Measurements from ENCODE around the gene PLPP3. TPM values are rescaled to one million over a fixed set of nuclear protein-coding genes. Genes with fewer than 3 reads are reported as not detected.
A peak's percentile ranks its signal among the peaks of the same experiment; 100 is the strongest.

Gene PLPP3
- total and polyA plus RNA-seq, 2 of the 8 experiments (the other 6 are each of a cell fraction or from before 2014, with no cell fraction given) = 33.2 to 42.0 TPM

DNA sequence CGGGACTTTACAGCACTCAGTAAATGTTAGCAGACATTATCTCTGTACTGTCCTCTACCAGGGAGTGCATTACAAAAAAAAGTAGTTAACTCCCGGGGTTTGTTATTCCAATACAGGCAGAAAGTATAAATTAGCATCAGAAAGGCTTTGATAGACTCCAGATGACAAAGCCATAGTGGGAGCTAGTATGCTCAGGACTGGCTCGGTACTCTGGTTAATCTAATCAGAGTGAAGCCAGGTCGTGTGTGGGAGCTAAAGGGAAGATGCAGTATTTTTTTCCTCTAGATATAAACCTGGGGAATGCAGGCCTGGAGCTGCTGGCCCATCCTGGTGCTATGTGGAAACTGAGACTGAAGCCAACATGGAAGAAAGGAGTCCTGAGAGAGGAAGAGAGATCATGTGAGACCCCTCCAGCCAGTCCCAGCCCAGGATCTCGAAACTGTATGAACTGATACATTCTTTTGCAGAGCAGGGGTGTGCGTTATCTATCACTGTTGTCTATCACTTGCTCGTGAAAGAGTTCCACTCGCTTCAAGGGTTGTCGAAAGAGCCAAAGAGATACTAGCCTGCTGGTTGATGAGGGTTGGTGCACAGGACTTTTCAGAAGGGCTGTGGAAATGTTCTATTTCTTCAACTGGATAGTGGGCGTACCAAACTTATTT lies 125.8 kb downstream of the PLPP3 start (continued):
- TF ChIP-seq CHD7 (IDR thresholded peaks at IDR 0.05; ENCODE audit: insufficient replicate concordance, low read length) (peak; percentile 40), KDM4A (IDR thresholded peaks at IDR 0.05; ENCODE audit: low read depth, low read length, severe bottlenecking) (no peak)

Data from H1 (cell line).